ENCODE results near the gene SMIM21. TPM values are rescaled to one million over a fixed set of nuclear protein-coding genes. Genes with fewer than 3 reads are reported as not detected.

SMIM21 gene
- total RNA-seq, 1 experiment from 2014 or later = not detected

DNA sequence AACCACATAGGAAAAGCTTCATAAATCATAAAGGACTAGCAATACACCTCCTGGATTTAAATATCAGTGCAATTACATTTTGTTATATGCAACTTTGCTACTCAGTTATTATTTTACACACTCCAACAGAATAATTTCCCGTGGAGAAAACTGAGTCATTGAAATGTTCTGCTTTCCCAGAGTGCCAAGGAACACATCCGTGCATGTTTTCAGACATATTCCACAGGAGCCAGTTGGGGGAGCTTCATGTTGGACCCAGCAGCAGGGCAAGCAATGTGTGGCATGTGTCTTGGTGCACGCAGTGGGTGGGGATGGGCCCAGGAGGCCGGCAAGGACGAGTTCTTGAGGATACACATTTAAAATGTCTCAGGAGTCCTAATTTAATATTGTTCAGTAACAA, 14.4 kb upstream of the SMIM21 start:
- Mint-ChIP-seq H3K4me1 (ENCODE audit: low read depth, unreplicated experiment) (no peaks in the 10 kb centered on the region), H3K27me3 (ENCODE audit: insufficient read depth, unreplicated experiment) (peaks cover 2% of the 10 kb centered on the region), H3K27ac (ENCODE audit: unreplicated experiment) (no peak overlapping the region), H3K36me3 (ENCODE audit: insufficient read depth, unreplicated experiment) (no peaks in the 10 kb centered on the region), H3K4me3 (ENCODE audit: unreplicated experiment) (no peak overlapping the region), H3K9me3 (ENCODE audit: unreplicated experiment) (no peaks in the 10 kb centered on the region)
- DNase-seq = no peak
- no peaks in the 10 kb centered on the region for H3K4me1 ChIP-seq
- TF ChIP-seq, protein P1, sequence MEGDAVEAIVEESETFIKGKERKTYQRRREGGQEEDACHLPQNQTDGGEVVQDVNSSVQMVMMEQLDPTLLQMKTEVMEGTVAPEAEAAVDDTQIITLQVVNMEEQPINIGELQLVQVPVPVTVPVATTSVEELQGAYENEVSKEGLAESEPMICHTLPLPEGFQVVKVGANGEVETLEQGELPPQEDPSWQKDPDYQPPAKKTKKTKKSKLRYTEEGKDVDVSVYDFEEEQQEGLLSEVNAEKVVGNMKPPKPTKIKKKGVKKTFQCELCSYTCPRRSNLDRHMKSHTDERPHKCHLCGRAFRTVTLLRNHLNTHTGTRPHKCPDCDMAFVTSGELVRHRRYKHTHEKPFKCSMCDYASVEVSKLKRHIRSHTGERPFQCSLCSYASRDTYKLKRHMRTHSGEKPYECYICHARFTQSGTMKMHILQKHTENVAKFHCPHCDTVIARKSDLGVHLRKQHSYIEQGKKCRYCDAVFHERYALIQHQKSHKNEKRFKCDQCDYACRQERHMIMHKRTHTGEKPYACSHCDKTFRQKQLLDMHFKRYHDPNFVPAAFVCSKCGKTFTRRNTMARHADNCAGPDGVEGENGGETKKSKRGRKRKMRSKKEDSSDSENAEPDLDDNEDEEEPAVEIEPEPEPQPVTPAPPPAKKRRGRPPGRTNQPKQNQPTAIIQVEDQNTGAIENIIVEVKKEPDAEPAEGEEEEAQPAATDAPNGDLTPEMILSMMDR (IDR thresholded peaks at IDR 0.05; ENCODE audit: insufficient read depth in 1 of 2, low read depth in 1 of 2, low read length in 1 of 2, severe bottlenecking in 1 of 2, unreplicated experiment in 1 of 2) = no peak
- H3K27me3 ChIP-seq (replicated peaks; ENCODE audit: control insufficient read depth, insufficient read depth, low read length) = no peaks in the 10 kb centered on the region
- ChIA-PET CTCF (no interaction called here), POLR2A (no interaction called here)
- no TSS peak for BruUV-seq (replicated peaks)
- H3K4me3 ChIP-seq (ENCODE audit: low read depth, low read length) = no peak overlapping the region
- H3K9me3 ChIP-seq = no peaks in the 10 kb centered on the region
- intact Hi-C loops (cut with micrococcal nuclease; ENCODE audit: unreplicated experiment) = no loop called here
- no peaks in the 10 kb centered on the region for H3K36me3 ChIP-seq (ENCODE audit: control insufficient read depth, insufficient read depth, low read length)

DNA sequence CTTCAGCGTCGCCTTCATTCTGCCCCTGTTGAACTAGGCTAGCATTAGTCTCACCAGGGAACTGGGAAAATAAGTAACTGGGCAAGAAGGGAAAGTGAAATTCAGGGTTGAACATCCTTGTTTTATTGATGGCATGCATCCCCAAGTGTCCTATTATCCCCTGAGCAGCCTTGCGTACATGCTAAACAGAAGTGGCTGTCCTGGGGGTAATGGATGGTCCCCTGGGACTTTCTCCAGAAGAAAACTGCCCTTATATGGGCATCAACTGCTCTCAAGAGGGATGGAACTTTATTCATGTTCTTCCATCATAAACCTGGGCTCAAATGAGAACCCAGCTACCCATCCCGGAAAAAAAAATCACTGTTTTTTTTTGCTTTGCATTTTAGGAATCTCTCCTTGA, 11.8 kb upstream of the SMIM21 start:
- TF ChIP-seq, protein P1 (IDR thresholded peaks at IDR 0.05; ENCODE audit: insufficient read depth in 1 of 2, low read depth in 1 of 2, low read length in 1 of 2, severe bottlenecking in 1 of 2, unreplicated experiment in 1 of 2) = no peak
- Histone ChIP-seq H3K9me3 (no peaks in the 10 kb centered on the region), H3K4me1 (no peaks in the 10 kb centered on the region), H3K4me3 (ENCODE audit: low read depth, low read length) (no peak overlapping the region), H3K36me3 (ENCODE audit: control insufficient read depth, insufficient read depth, low read length) (no peaks in the 10 kb centered on the region), H3K27me3 (replicated peaks; ENCODE audit: control insufficient read depth, insufficient read depth, low read length) (no peaks in the 10 kb centered on the region)
- no TSS peak for BruUV-seq (replicated peaks)
- ChIA-PET POLR2A (no interaction called here), CTCF (no interaction called here)
- no peaks in the 10 kb centered on the region for H3K4me1 Mint-ChIP-seq (ENCODE audit: low read depth, unreplicated experiment)
- no peaks in the 10 kb centered on the region for H3K36me3 Mint-ChIP-seq (ENCODE audit: insufficient read depth, unreplicated experiment)
- H3K4me3 Mint-ChIP-seq (ENCODE audit: unreplicated experiment) = no peak overlapping the region
- no peak overlapping the region for H3K27ac Mint-ChIP-seq (ENCODE audit: unreplicated experiment)
- DNase-seq = no peak
- H3K27me3 Mint-ChIP-seq (ENCODE audit: insufficient read depth, unreplicated experiment) = peaks cover 2% of the 10 kb centered on the region
- intact Hi-C loops (cut with micrococcal nuclease; ENCODE audit: unreplicated experiment) = no loop called here
- H3K9me3 Mint-ChIP-seq (ENCODE audit: unreplicated experiment) = no peaks in the 10 kb centered on the region

DNA sequence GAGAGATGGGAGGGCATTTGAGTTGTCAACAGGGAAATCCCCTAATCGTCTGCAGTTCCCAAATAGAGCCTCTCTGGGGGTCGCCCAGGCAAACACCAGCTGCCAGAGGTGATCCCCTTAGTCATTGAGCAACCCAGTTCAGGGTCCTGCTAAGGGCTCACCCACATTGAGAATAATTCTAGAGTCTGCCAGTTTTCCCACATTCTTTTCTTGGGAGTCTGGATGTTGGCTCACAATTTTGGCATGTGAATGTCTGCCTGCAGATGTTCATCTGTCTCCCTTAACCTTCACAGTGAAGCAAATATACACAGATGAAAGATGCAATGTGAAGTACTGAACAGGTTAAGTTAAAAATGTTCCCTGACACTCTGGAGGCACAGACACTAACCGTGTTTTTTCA, 11.4 kb upstream of the SMIM21 start:
- POLR2A ChIA-PET = no interaction called here
- Histone ChIP-seq H3K36me3 (ENCODE audit: control insufficient read depth, insufficient read depth, low read length) (no peaks in the 10 kb centered on the region), H3K27me3 (replicated peaks; ENCODE audit: control insufficient read depth, insufficient read depth, low read length) (no peaks in the 10 kb centered on the region), H3K4me1 (no peaks in the 10 kb centered on the region), H3K4me3 (ENCODE audit: low read depth, low read length) (no peak overlapping the region), H3K9me3 (no peaks in the 10 kb centered on the region)
- Mint-ChIP-seq H3K4me1 (ENCODE audit: low read depth, unreplicated experiment) (no peaks in the 10 kb centered on the region), H3K36me3 (ENCODE audit: insufficient read depth, unreplicated experiment) (no peaks in the 10 kb centered on the region), H3K27ac (ENCODE audit: unreplicated experiment) (no peak overlapping the region), H3K9me3 (ENCODE audit: unreplicated experiment) (no peaks in the 10 kb centered on the region), H3K4me3 (ENCODE audit: unreplicated experiment) (no peak overlapping the region), H3K27me3 (ENCODE audit: insufficient read depth, unreplicated experiment) (peaks cover 2% of the 10 kb centered on the region)
- CTCF ChIA-PET = no interaction called here
- intact Hi-C loops (cut with micrococcal nuclease; ENCODE audit: unreplicated experiment) = no loop called here
- DNase-seq = no peak
- BruUV-seq (replicated peaks) = no TSS peak
- TF ChIP-seq, protein P1 (IDR thresholded peaks at IDR 0.05; ENCODE audit: insufficient read depth in 1 of 2, low read depth in 1 of 2, low read length in 1 of 2, severe bottlenecking in 1 of 2, unreplicated experiment in 1 of 2) = no peak

Measured in Caco-2 (cell line).